Measurements from ENCODE around the gene HTR1E. TPM values are rescaled to one million over a fixed set of nuclear protein-coding genes. Genes with fewer than 3 reads are reported as not detected.
"Not testable (repeated sequence)": the region's sequence is repeated elsewhere in the genome, so short reads cannot be mapped to it uniquely, and the experiment has no call there.

Gene HTR1E, protein sequence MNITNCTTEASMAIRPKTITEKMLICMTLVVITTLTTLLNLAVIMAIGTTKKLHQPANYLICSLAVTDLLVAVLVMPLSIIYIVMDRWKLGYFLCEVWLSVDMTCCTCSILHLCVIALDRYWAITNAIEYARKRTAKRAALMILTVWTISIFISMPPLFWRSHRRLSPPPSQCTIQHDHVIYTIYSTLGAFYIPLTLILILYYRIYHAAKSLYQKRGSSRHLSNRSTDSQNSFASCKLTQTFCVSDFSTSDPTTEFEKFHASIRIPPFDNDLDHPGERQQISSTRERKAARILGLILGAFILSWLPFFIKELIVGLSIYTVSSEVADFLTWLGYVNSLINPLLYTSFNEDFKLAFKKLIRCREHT
- not detected in 2 replicates for total RNA-seq (2014; rRNA removed; shearing (Covaris generic))

DNA sequence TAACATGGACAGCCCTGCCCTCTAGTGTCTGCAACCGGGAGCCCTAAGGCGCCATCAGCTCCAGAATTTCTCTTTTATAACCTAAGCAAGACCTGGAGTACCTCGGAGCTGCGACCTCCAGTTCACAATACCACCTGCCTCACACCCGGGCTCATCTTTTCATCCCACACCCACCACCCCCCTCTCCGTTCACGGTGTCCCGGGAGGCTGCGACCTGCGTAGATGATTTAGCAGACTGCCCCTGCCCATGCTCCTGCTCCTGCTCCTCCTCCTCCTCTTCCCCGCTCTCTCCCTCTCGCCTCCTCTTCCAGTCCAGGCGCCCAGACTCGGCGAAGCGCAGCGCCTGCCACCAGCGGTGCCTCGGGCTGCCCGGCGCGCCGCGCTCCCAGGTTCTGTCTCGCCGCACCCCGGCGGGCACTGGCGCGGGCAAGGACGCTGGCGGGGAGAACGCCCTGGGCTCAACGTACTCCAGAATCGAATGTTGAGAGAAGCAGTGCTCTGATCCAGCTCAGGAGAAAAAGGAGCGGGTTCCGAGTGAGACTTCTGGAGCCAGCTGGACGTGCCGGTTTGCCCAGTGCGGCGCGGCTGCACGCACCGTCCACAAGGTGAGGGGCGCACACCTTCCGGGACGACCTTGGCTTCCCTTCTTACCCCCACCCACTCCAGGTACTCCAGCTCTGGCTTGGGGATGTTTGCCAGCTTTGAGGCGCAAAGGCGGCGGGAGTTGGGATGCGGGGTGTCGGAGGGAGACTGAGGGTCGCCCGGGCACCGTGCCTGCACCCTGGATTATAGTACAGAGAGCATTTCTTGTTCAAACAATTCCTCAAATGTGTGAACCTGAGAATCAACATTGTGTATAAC, at the start of gene HTR1E:
TSS of gene HTR1E (plus strand) at position 310 of the 861 bp plus-strand sequence. CDS start 77,807 bp downstream, outside the sequence.
- no peak for DNase-seq (ENCODE audit: low spot score)

DNA sequence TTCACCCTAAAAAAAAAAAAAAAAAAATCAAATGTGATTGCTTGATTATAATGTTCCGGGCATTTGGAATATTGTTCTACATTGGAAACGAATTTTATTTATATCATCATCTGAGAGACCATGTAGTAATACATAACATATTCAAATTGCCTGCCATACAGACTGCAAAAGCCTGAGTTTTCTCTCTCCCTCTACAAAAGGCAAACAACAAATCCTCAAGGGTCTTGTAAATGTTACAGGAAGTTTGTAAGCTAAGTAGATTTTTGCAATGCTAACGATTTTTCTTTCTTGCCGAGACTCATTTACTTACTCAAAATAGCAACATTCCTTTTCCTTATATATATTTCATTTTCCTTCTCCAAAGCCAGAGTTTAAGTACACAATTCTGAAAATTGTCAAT, 49.0 kb upstream of the HTR1E start:
- DNase-seq (ENCODE audit: low spot score) = no peak

DNA sequence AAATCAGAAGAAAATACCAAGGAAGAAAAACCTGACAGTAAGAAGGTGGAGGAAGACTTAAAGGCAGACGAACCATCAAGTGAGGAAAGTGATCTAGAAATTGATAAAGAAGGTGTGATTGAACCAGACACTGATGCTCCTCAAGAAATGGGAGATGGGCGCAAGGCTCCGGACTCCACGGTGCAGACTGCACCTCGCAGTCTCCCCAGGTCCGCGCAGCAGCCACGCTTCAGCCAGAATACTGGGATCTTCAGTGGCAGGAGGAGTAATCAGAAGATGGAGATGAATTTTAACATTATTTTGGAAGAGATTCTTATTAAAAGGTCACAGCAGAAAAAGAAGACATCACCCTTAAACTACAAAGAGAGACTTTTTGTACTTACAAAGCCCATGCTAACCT, 40.1 kb upstream of the HTR1E start:
- DNase-seq (ENCODE audit: low spot score) = not testable (repeated sequence)

DNA sequence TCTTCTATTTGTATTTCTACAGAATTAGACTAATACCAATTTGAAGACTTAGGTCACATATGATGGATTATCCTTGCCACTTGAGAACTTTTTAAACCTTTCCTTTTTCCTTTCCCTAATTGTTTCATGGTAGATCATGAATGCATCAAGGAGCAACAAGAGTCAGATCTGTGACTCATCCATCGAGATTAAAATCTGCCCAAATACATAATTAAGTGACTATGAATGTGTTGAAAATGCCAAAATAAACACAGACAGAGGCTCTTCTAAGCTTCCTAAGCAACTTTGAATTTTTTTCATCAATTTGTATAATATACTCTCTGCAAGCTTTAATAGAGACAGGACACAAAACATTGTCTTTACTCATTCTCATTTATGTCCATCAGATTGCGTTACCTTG, 23.5 kb upstream of the HTR1E start:
- DNase-seq (ENCODE audit: low spot score) = no peak

DNA sequence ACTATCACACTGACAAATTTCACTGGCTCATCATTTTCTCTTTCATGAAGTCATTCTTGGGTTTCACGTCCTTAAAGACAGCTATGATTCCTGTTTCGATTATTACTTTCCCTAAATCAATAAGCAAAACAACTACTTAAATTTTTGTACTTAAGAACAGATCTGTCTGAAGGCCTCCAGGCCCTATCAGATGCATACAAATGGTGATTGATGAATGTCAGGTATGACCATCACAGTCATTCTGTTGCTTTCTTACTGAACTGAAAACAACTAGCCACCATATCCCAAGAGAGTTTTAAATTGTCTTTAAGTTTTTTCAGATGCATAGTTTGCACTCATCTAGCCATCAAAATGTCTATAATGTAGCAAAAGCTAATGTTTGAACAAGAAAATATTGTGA, 20.9 kb upstream of the HTR1E start:
- no peak for DNase-seq (ENCODE audit: low spot score)

DNA sequence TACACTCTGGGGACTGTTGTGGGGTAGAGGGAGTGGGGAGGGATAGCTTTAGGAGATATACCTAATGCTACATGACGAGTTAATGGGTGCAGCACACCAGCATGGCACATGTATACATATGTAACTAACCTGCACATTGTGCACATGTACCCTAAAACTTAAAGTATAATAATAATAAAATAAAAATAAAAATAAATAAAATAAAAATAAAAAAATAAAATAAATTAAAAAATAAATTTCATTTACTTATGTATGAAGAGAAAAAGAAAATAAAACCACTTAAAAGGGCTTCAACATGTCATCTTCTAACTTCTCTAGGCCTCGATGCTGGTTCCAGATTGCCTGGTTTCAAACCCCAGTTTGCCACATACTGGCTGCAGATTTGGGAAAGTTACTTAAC, 10.2 kb upstream of the HTR1E start:
- not testable (repeated sequence) for DNase-seq (ENCODE audit: low spot score)

DNA sequence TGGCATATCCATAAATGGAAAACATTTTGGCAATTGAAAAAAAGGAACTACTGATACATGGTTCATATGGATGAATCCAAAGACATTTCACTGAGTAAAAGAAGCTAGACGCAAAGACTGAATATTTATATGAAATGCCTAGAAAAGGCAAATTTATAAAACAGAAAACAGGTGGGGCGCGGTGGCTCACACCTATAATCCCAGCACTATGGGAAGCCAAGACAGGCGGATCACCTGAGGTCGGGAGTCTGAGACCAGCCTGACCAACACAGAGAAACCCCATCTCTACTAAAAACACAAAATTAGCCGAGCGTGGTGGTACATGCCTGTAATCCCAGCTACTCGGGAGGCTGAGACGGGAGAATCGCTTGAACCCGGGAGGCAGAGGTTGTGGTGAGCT, 9.5 kb upstream of the HTR1E start:
- not testable (repeated sequence) for DNase-seq (ENCODE audit: low spot score)

DNA sequence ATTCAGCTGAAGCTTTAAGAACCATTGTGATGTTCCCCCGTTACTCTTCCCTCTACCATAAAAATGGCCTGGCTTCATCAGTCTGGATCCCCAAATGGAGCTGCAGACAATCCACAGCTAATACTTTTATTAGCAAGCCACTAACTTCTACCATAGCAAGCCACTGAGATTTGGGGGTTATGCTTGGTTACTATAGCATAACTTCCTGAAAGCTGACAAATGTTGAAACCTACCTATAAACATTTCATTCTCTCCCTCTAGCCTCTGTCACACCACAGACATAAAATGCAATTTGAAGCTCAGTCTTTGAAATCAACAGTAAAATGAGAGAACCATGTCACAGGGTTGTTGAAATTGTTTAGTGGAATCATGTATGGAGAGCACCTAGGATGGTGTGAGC, 3.0 kb upstream of the HTR1E start:
- DNase-seq (ENCODE audit: low spot score) = no peak

DNA sequence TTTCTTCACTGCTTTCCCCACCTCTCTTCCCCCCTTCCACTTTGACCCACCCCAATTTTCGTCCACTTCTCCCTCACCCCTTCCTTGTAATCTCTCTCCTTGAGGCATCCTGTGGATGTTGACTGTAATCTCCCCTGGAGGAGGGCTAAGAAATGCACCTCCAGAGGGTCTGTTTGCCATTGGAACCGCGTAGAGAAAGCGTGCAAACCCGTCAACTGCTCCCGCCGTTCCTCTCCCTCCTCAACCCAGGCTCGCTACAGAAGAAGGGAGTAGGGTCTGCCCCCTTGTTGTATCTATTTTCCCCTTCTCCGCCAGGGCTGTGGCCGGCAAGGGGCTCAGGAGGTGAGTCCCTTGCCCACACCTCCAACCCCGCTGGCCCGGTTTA, 502 bp upstream of the HTR1E start:
- DNase-seq (ENCODE audit: low spot score) = no peak

DNA sequence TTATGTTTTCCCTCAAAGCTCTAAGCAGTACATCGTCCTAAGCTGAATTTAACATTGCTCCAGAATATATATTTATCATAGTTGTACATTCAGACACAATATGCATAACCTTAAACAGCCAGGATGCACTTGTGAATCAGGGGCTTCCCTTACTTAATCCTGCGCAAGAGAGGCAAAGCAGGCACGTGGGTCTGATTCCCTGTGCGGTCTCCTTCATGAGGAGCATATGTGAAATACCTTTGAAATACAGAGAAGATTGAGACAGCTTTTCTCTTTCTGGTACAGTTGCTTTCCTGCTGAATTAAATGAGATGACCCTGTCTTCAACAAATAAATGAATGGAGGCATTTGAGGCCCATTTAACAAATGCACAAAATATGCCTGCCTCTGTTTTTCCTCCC, 1.5 kb downstream of the HTR1E start:
- no peak for DNase-seq (ENCODE audit: low spot score)

DNA sequence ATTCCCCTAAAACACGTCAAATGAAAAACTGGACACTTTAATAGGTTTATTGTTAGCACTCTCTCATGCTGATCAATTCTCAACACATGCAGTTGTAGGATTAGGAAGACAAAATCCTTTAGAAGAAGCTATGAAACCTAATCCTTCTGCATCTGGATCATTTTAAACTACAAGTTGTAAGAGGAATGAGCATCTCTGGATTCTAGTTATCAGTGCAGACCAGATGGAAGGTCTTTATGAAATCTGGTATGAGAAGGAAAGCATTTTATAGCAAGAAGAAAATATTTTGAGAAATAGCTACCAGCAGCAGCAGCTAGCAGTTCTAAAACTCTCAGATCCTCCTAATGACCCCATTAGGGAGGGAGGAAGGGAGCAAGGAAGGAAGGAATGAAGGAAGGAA, 4.1 kb downstream of the HTR1E start:
- DNase-seq (ENCODE audit: low spot score) = no peak

DNA sequence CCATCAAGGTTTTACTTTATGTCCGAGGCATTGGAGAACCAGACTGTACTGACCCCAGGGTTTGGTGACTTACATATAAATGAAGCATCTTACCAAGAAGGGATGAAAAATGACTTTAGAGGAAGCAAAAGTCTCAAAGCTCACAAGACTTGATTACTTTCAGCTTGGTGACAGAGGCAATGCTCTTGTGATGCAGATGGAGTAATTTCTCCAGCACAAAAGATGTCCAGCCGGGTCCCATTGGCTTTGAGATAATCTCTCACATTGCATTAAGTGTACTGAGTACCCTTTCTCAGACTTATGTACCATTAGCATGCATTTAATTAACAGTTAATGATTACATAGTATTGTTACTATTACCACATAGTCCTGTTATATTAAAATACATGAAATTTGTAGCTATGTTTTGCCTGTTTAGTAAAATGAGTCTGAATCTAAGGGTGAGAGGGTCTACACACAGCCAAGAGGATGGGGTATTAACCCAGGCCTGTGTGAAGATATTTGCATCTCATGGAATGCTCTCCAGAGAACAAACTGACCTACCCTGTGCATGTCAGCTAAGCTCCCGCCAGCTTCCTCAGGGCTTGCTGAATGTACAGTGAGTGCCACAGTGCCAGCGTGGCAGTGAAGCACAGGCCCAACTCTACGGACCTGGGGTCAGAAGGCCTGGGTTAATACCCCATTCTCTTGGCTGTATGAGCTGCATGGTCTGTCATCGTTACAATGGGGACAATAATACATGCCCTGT, 5.6 kb downstream of the HTR1E start:
- DNase-seq (ENCODE audit: low spot score) = no peak

DNA sequence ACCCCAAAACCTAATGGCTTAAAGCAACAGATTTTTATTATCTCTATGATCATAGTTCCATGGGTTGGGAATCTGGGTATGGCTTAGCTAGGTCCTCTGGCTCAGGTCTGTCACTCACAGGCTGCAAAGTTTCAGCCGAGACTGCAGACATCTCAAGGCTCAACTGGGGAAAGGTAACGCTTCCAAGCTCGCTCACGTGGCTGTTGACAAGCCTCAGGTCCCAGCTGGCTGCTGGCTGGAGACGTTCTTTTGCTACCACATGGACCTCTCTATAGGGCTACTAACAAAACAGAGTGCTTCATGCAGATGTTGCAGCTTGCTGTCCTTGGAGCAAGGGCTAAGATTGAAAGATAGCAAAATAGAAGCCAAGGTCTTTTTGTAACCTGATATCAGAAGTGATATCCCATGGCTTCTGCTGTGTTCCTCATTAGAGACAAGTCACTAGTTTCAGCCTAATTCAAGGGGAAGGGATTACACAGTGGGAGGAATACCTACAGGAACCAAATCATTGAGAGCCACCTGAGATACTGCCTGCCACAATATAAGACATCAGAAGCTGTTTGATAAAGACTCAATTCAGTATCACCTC, 6.6 kb downstream of the HTR1E start:
- DNase-seq (ENCODE audit: low spot score) = no peak

DNA sequence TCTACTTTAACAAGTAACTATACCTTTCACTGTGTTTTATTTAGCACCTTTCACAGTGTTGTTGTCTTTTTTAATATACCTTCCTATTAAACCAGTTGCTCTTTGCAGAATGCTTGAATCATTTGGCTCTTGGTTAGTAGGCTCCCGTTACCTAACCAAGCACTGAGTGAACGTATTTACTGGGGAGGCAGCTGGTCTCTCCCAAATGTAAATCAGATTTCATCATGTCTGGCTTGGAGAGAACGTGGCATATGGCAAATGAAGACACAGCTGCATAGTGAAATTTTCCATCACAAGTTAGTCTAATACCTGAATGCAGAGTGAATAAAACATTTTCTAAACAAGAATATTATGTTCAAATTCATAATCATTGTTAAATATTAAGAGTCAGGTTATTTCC, 12.4 kb downstream of the HTR1E start:
- no peak for DNase-seq (ENCODE audit: low spot score)

DNA sequence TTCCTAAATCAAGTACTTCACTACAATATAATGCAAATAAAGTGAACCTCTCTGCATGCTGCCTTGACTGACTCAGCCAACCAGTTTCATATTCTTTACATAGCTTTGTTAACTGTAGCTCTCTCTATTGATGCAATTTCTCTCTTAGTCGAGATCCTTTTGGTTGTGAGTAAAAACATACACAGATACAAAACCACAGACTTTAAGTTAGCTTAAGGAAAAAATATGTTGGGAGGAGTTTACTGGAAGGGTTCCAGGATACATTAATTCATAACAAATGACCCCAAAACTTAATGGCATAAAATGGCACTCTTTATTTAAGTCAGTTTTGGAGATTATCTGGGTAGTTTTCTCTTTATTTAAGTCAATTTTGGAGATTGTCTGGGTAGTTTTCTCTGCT, 15.7 kb downstream of the HTR1E start:
- no peak for DNase-seq (ENCODE audit: low spot score)

DNA sequence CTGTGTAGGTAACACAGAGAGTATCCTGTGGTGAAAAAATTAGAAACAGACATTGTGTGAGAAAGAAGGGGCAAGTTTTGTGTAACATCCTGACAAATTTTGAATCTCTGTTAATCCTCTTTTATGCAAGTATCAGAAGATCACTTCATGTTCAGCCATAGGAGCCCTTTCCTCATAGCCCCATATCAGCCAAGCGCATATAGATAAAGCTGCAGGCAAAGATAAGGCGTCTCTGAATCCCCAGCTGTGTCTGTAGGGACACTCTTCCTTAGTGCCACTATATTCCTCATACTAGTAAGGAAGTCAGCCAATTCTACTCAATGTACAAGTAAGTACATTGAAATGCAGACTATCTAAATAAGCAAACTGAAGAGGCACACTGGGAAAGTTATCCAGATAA, 22.3 kb downstream of the HTR1E start:
- DNase-seq (ENCODE audit: low spot score) = no peak

DNA sequence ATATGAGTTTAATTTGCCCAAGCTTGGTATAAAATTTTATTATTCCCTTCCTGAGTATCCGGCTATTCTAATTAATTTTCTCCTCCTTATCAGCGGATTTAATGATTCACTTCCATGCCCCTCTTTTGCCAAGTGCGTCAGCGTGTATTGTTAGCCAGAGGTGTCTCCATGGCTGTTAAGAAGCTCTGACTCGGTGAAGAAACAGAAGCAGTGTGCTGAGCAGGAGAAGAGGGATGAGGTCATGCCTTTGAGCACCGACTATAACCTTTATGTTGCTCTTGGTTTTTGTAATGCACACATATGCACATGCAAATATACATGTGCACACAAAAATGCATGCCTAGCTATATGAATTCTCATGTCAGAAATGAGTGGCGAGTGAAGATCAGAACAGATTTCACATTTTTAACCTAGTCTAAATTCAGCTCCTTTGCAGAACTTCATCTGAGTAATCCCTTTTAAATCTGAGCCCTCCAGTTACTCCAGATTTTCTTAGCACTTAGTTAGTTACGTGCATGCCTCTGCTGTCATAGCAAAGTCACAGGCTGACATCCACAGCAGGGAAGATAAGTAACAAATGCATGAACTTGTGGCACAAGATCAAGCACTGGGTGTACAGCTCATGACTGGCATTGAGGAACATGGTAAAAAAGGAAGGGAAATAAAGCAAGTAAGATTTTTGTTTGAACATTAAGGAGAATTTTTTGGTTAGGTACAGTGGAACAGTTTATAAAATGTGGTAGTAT, 24.3 kb downstream of the HTR1E start:
- no peak for DNase-seq (ENCODE audit: low spot score)

DNA sequence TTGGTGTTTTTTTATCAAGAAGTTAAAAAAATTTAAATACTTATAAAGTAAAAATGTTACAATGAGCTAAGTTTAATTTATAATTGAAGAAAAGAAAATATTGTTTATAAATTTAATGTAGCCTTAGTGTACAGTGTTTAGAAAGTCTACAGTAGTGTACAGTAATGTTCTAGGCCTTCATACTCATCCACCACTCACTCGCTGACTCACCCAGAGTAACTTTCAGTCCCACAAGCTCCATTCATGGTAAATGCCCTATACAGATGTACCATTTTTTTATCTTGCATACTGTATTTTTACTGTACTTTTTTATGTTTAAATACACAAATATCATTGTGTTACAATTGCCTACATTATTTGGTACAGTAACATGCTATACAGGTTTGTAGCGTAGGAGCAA, 26.0 kb downstream of the HTR1E start:
- DNase-seq (ENCODE audit: low spot score) = no peak

DNA sequence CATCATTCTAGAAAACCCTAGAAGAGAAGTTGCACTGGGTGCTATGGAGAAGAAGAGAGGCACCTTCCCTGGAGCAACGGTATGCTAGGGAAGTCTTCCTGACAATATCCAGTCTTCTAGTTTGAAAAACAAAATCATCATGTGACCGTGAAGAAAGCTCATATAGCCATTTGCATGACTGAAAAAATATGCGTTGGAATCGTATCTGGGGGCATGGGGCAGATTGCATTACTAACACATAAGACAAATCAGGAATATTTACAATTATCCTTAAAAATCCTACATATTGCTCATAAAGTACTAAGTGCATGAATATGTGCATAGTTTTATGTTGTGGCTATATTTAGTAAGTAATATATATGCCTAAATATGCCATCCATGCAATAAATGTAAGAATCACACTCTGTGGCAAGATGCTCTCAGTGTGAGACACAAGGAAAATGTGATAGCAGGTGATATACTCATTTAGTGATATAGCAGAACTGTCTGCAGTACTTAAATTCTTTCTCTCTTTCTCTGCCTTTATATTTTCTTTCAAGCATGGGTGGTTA, 26.8 kb downstream of the HTR1E start:
- DNase-seq (ENCODE audit: low spot score) = no peak

DNA sequence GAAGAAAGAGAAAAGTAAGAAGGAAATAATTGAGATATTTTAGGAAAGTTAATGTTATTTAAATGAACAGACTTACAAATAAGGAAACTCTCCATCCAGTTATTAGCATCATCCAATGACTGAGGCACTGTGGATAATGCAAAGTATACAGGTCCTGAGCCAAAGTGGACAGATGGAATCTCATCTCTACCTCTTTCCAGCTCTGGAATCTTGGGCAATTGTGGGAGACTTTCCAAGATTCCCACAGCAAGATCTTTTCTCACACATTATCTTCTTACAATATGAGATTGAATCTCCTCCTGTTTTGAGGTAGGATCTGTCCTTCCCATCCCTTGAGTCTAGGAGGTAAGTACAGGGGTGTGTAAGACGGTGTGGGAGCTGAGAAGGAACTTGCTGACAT, 28.9 kb downstream of the HTR1E start:
- DNase-seq (ENCODE audit: low spot score) = no peak

DNA sequence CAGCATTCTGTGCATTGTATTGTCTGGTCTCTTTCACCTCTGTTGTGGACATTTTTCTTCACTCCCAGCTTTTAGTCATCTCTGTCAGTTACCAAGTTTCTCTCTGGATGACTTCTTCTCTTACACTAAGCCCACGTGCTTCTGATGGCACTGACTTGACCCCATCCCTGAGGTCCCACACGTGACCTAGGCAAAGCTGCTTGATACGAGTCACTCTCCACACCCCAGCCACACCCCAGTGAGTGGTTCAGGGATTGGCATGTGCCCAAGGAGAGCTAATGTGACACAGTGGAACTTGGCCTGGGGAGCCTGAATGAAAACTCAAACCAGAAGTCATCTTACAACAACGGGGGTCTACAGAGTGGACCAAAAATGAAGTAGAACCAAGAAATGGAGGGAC, 32.2 kb downstream of the HTR1E start:
- no peak for DNase-seq (ENCODE audit: low spot score)

All from A172 (cell line).